GM23338 (cell line): ENCODE results near the gene PXYLP1.

ENCODE experiments used
- CREB1 ChIP-seq: fragments of 250-450 bp; sonication (Bioruptor Pico); IDR thresholded peaks from 2 replicates; pipeline ENCODE4 v1.5.0; 2020; ENCODE audit warnings: low read depth, mild to moderate bottlenecking, moderate library complexity
- CTCF ChIP-seq, 2 experiments: fragments of 200-600 bp in 1 of 2; sonication (generic) in 1 of 2; conservative IDR thresholded peaks; 2 replicates each; pipeline versions ENCODE4 v1.5.1 to v1.6.1; 2016 to 2017; ENCODE audit warnings: antibody characterized with exemption in 2 of 2, low read depth in 2 of 2, mild to moderate bottlenecking in 2 of 2, moderate library complexity in 1 of 2
- EZH2 ChIP-seq: fragments of 200-600 bp; sonication (generic); IDR thresholded peaks from one replicate; pipeline ENCODE4 v1.8.0; 2017; ENCODE audit warnings: antibody characterized with exemption, mild to moderate bottlenecking, low read depth; ENCODE audit not compliant: unreplicated experiment
- POLR2AphosphoS5 ChIP-seq: IDR thresholded peaks from 2 replicates; pipeline ENCODE4 v1.6.1; 2016; ENCODE audit warnings: antibody characterized with exemption, low read depth
- ZNF331 ChIP-seq: fragments of 250-450 bp; sonication (Bioruptor Pico); IDR thresholded peaks from 2 replicates; pipeline ENCODE4 v1.5.0; 2020; ENCODE audit warnings: low read depth, mild to moderate bottlenecking, moderate library complexity

- no peak for TF ChIP-seq CTCF (conservative IDR thresholded peaks at IDR 0.05; ENCODE audit: low read depth in 2 of 2)
- TF ChIP-seq POLR2AphosphoS5 = no peak
- no peak for TF ChIP-seq CREB1 (CRISPR knock-in tag)
- no peak for TF ChIP-seq ZNF331 (CRISPR knock-in tag)
- TF ChIP-seq EZH2 = no peak
Observed at GRCh38 chr3:141191097-141191749, 40.4 kb upstream of the PXYLP1 start.
